Measurements from ENCODE around the gene ARSG.

The ARSG gene

DNA sequence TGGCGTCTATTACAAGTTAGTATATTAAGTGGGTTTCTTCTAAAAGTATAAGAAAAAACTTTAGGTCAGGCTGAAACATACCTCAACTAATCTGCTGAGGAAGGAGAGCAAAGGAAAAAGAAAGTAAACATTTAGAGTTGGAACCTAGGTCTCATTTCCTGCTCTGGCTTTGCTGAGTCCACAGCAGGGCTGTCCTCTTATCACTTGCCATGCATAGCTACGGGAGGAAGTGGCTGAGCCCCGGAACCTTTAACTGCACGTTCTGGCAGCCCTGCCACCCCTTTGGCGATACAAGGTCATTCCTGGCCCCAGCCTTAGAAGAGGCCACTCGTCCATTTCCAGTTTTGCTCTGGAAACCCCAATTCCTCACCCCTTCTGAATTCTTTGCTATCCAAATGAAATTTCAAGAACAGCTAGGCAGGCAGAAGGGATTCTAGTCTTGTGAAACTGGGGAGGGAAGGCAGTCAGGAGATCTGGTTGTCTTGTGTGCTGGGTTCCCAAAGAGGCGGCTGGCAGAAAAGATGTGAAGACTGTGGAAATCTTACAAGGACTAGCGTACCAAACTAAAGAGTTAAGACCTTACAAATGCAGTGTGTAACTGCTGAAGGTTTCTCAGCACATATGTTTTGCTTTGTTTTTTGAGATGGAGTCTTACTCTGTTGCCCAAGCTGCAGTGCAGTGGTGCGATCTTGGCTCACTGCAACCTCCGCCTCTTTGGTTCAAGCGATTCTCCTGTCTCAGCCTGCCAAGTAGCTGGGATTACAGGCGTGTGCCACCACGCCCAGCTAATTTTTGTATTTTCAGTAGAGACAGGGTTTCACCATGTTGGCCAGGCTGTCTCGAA, 146.9 kb downstream of the ARSG start:
- no peak for DNase-seq (ENCODE audit: extremely low read depth, low read depth)
- TF ChIP-seq, protein P1, sequence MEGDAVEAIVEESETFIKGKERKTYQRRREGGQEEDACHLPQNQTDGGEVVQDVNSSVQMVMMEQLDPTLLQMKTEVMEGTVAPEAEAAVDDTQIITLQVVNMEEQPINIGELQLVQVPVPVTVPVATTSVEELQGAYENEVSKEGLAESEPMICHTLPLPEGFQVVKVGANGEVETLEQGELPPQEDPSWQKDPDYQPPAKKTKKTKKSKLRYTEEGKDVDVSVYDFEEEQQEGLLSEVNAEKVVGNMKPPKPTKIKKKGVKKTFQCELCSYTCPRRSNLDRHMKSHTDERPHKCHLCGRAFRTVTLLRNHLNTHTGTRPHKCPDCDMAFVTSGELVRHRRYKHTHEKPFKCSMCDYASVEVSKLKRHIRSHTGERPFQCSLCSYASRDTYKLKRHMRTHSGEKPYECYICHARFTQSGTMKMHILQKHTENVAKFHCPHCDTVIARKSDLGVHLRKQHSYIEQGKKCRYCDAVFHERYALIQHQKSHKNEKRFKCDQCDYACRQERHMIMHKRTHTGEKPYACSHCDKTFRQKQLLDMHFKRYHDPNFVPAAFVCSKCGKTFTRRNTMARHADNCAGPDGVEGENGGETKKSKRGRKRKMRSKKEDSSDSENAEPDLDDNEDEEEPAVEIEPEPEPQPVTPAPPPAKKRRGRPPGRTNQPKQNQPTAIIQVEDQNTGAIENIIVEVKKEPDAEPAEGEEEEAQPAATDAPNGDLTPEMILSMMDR (IDR thresholded peaks at IDR 0.05; ENCODE audit: low read depth, low read length, missing control alignments), result no peak
- H3K4me3 ChIP-seq (replicated peaks; ENCODE audit: low read depth, low read length), result no peak overlapping the region

DNA sequence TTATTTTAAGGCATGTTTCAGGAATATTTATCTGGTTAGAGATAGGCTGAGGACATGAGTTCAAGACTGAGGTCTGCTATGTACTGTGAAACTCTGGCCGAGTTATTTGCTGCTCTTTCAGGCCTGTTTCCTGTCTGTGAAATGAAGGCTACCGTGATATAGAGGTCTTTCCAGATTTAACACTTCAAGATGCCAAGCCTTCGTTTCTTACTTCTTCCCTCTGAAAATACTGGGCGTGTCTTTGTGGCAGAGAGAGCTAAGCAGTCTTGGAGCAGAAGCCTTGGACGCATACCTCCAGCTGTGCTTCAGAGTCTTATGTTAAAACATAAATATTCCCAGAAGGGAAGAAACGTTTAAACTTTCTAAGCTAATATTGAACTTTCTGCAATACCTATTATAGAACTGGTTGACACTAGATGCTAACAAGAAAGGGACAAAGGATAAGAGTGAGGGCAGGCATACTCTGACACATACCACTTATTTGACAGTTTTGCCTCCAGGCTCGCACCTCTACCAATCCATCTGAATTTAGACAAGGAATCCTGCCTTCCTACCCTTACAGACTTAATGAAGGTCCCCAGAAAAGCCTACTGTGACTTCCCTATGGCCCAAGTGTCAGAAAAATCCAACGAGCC, 148.5 kb downstream of the ARSG start:
- TF ChIP-seq, protein P1 (IDR thresholded peaks at IDR 0.05; ENCODE audit: low read depth, low read length, missing control alignments), result no peak
- no peak overlapping the region for H3K4me3 ChIP-seq (replicated peaks; ENCODE audit: low read depth, low read length)
- DNase-seq (ENCODE audit: extremely low read depth, low read depth), result no peak

DNA sequence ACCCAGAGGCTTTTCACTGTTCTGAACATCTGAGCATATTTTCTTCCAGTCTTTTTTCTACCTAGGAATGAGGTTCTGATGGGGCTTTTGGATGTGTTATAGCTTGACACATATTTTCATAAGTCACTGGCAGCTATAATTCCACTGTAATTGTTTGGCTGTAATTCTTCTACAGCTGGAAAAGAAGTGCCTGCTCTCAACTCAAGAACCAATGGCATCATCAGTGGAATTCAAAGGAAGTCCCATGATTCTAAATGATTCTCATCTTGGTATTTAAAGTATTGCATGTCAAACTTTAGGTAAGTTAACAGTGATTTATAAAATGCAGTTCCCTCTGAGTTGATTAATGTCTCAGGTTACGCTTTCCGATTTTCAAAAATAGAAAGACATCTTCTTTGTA, 149.2 kb downstream of the ARSG start:
- H3K4me3 ChIP-seq (replicated peaks; ENCODE audit: low read depth, low read length), result no peak overlapping the region
- TF ChIP-seq, protein P1 (IDR thresholded peaks at IDR 0.05; ENCODE audit: low read depth, low read length, missing control alignments), result no peak
- no peak for DNase-seq (ENCODE audit: extremely low read depth, low read depth)

DNA sequence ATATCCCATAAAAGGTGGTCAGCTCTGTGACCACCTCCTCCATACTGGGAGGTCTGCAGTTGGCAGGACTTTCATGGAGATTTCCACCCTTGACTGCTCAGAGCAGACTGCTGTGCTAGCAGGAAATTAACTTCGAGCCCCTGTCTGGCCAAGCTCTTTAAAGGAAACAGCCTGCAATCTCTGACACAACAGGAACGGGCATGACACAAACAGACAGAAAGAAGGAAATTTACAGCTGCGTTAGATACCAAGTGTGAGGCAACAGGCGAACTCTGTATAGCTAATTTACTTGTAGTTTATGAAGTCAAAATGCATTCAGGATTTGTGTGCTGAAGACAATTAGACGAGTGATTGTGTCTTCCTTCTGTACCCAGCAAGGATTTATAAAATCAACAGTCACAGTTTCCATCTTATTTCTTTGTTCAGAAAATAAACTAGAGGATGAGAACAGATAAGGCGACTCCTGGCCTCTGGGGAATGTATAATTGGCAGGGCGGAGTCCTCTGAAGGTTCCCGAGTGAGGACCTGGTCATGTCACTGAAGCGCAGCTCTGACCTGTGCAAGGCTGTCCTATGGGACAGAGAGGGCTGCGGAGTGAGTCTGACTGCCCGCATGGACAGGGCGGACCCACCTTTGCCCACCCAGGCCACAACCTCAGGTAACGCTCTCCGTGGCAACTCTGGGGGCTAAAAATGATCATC, 149.9 kb downstream of the ARSG start:
- TF ChIP-seq, protein P1 (IDR thresholded peaks at IDR 0.05; ENCODE audit: low read depth, low read length, missing control alignments), result no peak
- DNase-seq (ENCODE audit: extremely low read depth, low read depth), result no peak

DNA sequence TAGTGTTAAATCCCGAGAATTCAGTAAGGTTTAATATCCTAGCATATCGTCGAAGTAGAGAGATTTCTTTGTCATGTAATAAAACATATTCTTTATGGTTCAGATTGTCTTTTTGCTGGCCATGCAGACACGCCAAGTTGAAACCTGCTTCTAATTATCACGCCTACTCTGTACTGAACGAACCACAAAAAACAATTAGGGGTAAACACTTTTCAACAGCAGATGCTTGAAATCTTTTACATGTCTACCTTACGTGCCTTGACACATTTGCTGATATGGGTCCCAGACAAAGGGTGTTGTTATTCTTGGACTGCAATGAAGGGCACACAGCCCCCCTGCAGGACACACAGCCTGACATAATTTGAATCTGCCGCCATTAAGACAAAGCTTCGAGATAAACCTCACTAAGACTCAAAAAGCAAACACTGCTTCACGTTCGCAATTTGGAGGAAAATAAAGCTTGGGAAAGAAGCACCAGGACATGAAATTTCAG, 152.7 kb downstream of the ARSG start:
- H3K4me3 ChIP-seq (replicated peaks; ENCODE audit: low read depth, low read length), result no peak overlapping the region
- no peak for DNase-seq (ENCODE audit: extremely low read depth, low read depth)
- TF ChIP-seq, protein P1 (IDR thresholded peaks at IDR 0.05; ENCODE audit: low read depth, low read length, missing control alignments), result no peak

More for the DNA sequence above, 149.9 kb downstream of the ARSG start:
- H3K4me3 ChIP-seq (replicated peaks; ENCODE audit: low read depth, low read length), result no peak overlapping the region

DNA sequence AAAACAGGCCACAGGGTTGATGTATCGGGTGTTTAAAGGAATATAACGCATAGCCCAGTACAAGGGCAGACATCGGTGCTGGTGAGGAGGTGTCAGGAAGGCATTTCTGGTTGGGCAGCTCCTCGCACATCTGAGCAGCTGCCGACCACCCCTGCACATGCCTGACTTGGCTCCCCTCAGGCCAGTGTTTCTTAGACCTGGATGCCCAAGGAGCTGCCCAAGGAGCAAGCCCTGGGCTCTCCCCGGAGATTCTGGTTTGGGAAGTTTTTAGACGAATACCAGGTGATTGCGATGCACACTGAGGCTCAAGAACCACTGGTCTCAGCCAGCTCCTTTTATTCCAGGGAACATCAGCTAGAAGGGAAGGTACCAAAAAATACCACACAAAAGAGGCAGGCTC, 154.4 kb downstream of the ARSG start:
- DNase-seq (ENCODE audit: extremely low read depth, low read depth), result no peak
- no peak overlapping the region for H3K4me3 ChIP-seq (replicated peaks; ENCODE audit: low read depth, low read length)
- TF ChIP-seq, protein P1 (IDR thresholded peaks at IDR 0.05; ENCODE audit: low read depth, low read length, missing control alignments), result no peak

All from HFF-Myc (cell line).